Activated CD4-positive, alpha-beta T cell treated with anti-CD3 and anti-CD28 coated beads, Interleukin-2, Interleukin-6, amounts not matched to agents 100 ng/mL and 50 ng/mL, durations not matched to agents 16 hours and 8 hours (primary cell): ENCODE data around the gene MTMR12.

Experiments
- DNase-seq: peaks from one replicate; pipeline ENCODE4 v3.0.0-alpha.2; 2020

Gene MTMR12, protein sequence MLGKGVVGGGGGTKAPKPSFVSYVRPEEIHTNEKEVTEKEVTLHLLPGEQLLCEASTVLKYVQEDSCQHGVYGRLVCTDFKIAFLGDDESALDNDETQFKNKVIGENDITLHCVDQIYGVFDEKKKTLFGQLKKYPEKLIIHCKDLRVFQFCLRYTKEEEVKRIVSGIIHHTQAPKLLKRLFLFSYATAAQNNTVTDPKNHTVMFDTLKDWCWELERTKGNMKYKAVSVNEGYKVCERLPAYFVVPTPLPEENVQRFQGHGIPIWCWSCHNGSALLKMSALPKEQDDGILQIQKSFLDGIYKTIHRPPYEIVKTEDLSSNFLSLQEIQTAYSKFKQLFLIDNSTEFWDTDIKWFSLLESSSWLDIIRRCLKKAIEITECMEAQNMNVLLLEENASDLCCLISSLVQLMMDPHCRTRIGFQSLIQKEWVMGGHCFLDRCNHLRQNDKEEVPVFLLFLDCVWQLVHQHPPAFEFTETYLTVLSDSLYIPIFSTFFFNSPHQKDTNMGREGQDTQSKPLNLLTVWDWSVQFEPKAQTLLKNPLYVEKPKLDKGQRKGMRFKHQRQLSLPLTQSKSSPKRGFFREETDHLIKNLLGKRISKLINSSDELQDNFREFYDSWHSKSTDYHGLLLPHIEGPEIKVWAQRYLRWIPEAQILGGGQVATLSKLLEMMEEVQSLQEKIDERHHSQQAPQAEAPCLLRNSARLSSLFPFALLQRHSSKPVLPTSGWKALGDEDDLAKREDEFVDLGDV

GRCh38 chr5:32312595-32313332 lies at the start of gene MTMR12:
MTMR12 (minus strand) TSS chr5:32312939; CDS start chr5:32312838, 101 bp downstream.
- peak; percentile 100 for DNase-seq

- no peak for DNase-seq
Measured at GRCh38 chr5:32362527-32362926, 49.8 kb upstream of the MTMR12 start.

DNA sequence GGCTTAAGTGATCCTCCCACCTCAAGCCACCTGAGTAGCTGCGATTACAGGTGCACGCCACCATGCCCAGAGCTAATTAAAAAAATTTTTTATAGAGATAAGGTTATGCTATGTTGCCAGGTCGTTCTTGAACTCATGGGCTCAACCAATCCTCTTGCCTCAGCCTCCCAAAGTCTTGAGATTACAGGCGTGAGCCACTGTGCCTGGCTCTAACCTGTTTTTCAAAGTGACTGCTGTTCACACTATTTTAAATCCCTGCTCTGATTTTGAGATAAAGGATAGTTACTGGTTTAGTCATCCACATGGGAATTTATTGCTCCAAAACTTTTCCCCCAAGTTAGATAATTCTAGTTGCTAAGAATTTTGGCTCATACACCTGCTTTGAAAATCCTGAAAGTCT lies 48.2 kb upstream of the MTMR12 start:
- no peak for DNase-seq

GRCh38 chr5:32358611-32359010 lies 45.9 kb upstream of the MTMR12 start:
- no peak for DNase-seq

- DNase-seq = no peak
Measured at GRCh38 chr5:32357658-32358057, 44.9 kb upstream of the MTMR12 start.

DNA sequence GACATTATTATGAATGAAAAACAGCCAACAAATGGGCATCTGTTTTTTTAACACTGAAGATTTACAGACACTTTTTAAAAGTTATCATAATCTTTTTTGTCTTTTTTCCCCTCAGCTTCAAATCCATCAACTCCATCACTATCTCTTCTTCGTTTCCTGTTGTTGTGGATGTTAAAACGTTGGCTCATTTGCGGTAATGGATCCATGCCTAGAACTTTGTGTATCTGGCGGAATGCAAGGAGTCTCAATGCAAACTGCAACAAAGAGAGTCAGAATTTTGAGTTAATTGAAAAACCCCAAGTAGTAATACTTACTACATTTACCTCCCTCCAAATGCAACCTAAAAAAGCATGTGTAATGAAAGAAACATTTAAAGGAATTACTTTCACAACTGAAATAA lies 42.9 kb upstream of the MTMR12 start:
- no peak for DNase-seq

DNA sequence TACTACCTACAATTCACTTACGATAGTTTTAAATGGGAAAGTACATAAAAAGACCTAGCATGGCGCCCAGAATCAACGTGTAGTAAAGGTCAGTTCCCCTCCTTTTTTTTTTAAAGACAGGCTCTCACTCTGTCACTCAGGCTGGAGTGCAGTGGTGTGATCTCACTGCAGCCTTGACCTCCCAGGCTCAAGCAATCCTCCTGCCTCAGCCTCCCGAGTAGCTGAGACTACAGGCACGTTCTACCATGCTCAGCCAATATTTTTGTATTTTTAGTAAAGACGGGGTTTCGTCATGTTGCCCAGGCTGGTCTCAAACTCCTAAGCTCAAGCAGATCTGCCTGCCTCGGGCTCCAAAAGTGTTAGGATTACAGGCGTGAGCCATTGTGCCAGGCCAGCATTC lies 40.7 kb upstream of the MTMR12 start:
- DNase-seq = no peak

DNA sequence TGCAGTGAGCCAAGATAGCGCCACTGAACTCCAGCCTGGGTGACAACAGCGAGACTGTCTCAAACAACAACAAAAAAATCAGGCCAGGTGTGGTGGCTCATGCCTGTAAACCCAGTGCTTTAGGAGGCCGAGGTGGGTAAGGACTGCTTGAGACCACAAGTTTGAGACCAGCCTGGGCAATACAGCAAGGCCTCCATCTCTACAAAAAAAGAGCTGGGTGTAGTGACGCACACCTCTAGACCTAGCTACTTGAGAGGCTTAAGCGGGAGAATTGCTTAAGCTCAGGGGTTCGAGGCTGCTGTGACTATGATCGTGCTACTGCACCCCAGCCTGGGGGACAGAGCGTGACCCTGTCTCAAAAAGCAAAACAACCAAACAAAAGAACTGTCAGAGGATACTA lies 39.9 kb upstream of the MTMR12 start:
- DNase-seq = no peak

DNA sequence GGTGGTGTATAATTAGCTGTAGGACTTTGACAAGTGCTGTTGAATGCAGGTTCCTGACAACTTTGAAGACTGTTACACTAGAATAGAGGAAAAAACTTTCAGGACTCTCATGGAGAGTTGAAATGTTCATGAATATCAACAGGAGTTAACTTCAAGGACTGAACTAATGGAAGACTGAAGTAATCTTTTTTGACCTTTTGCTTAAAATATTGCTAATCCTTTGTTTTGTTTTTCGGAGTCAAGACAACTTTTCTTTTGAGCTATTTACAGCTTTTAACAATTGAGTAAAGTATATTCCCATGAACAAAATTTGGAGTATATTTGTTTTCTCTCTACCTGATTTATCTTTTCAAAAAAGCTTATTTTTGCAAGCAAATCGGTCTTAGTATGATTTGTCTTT lies 34.1 kb upstream of the MTMR12 start:
- DNase-seq = no peak

GRCh38 chr5:32343058-32343672 lies 30.4 kb upstream of the MTMR12 start:
- no peak for DNase-seq

DNA sequence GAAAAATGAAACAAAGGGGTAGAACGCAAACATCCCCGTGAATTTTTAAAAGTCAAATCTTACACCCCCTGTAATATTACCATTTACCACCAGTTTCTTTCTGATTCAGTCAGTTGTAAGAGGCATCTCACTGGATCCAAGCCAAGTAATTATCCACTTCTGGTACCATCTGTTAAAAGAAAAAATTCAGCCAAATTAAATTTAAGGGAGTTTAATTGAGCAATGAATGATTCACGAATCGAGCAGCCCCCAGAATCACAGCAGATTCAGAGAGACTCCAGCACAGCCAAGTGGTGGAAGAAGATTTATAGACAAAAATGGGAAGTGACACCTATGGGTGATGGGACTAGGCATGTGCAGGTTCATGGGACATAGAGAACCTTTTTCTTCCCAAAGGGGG lies 29.9 kb upstream of the MTMR12 start:
- no peak for DNase-seq

GRCh38 chr5:32339878-32340277 lies 27.1 kb upstream of the MTMR12 start:
- no peak for DNase-seq

GRCh38 chr5:32339198-32339597 lies 26.5 kb upstream of the MTMR12 start:
- no peak for DNase-seq

DNA sequence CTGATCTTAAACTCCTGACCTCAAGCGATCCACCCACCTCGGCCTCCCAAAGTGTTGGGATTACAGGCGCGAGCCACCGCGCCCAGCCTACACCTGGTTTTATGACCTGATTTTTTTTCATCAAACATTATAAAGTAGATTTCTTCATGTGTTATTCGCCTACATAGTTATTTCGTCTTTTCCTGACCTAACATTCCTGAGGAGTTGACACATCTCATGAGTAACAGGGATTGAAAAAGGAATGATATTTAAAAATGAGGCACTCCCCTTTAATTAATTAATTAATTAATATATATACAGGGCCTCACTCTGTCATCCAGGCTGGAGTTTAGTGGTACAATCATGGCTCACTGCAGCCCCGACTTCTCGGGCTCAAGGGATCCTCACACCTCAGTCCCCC lies 20.2 kb upstream of the MTMR12 start:
- DNase-seq = no peak

DNA sequence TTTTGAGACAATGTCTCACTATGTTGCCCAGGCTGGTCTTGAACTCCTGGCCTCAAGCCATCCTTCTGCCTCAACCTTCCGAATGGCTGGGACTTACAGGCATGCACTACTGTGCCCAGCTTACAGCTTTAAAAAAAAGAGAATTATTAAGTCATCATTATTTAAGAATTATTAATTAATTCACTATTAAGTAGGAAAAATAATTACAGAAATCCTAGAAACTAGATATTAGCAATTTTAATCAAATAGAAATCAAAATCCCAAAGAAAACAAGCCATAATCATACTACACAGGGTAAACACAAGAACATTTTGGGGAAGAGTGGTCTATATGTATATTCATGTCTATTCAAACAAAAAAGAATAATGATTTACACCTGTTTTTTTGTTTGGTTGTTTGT lies 19.6 kb upstream of the MTMR12 start:
- no peak for DNase-seq

- no peak for DNase-seq
Measured at GRCh38 chr5:32331935-32332274, 19.2 kb upstream of the MTMR12 start.

- DNase-seq = no peak
Measured at GRCh38 chr5:32331217-32331934, 18.6 kb upstream of the MTMR12 start.

DNA sequence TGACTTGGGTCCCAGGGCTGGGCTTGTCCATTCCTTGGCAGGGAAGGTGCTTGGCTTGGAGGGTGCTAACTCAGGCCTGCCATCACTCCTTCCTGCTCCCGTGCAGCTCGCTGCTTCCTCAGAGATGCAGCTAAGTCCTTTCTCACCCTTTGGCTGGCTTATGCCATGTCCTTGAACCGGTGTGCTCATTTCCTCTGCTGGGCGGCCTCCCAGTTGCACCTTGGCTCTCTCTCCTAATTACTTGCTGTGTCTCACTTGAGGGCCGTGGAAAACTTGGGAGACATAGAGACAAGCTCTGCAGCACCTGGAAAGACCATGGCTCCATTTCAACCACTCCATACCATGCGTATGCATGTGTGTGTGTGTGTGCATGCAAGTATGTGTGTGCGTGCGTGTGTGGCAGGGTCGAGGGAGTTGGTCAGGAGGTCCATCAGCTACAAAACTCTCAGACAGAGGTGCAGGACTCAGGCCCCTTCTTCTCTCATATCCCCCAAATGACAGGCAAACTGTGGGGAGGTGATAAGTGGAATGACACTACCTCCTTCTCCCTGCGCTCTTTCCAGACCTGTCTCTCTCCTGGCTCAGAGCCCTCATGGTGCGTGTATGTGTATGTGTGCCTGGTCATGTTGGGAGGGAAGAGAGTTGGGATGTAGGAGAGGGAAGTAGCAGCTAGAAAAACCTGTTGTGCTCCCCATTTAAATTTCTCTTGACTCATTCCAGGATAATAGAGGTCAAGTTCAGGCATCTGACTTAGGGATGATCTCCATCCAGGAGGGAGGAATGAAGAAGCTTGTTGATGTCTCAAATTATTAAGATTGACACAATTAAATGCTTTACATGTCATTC lies 17.6 kb upstream of the MTMR12 start:
- no peak for DNase-seq

DNA sequence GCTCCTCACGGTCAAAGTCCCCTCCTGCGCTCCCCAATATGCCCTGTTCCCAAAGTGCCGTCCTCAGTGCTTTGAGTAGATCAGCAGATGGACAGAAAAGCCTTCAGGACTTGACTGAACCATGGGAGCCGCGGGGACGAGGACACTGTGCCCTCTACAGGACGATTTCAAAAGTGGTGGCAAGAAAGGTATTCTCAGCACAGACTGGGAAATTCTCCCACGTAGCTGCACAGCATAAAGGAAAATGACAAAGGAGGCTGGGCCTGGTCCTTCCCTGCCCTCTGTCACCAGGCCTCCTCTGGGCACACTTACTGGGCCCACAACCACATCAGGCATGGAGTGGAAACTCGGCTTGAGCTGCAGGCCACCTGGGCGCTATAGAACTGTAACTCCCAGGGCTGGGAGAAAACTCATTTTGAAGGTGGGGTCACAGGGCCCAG lies 16.7 kb upstream of the MTMR12 start:
- DNase-seq = peak; percentile 69

DNA sequence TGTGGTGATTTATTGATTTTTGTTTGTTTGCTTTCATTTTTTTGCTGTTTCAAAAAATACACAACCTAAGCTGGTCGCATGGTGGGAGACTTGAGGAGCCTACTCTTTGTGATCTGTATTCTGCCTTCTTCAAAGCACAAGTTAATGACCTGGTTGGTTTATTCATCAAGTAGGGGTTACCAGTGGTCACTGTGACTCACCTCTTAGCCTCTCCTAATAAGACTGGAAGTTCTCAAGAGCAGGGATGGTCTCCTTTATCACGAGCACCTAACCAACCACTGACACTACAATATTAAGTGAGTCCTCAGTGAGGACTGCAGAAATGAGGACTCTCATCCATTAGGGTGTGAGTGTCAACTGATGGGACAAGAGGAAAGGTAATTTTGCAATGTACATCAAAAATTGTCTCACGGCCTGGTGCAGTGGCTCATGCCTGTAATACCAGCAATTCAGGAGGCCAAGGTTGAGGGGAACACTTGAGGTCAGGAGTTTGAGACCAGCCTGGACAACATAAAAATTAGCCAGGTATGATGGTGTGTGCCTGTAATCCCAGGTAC lies 13.6 kb upstream of the MTMR12 start:
- no peak for DNase-seq

GRCh38 chr5:32325616-32326015 lies 12.9 kb upstream of the MTMR12 start:
- DNase-seq = no peak
